Measurements from ENCODE around the gene ROR2. TPM values are rescaled to one million over a fixed set of nuclear protein-coding genes. Genes with fewer than 3 reads are reported as not detected.

ROR2 gene
- total and polyA plus RNA-seq, 2 donors (not counting 3 experiments of a cell fraction or from before 2014, with no cell fraction given): not detected

GRCh38 chr9:91896097-91896496 is 53.9 kb downstream of the ROR2 start:
- intact Hi-C loops (cut with micrococcal nuclease) (no loop called here), dilution Hi-C loops (cut with MboI; ENCODE audit: extremely low pct_ligation_motif_present, low sequenced_read_pairs) (no loop called here)
- Histone ChIP-seq H3K9me1 (replicated peaks; ENCODE audit: control insufficient read depth, extremely low read depth, insufficient read depth, low read length) (no peaks in the 10 kb centered on the region), H3K27ac (ENCODE audit: insufficient read depth, low read depth, low read length) (no peak overlapping the region), H3K4me1 (ENCODE audit: control insufficient read depth, extremely low read depth, insufficient read depth, low read length) (no peaks in the 10 kb centered on the region), H3K36me3 (ENCODE audit: control insufficient read depth in 2 of 2, extremely low read depth in 1 of 2, insufficient read depth in 2 of 2, low read length in 2 of 2) (no peaks in the 10 kb centered on the region), H3K79me2 (ENCODE audit: control insufficient read depth, insufficient read depth, low read length) (no peaks in the 10 kb centered on the region), H2AFZ (ENCODE audit: low read depth, low read length) (no peak overlapping the region), H4K20me1 (replicated peaks; ENCODE audit: control insufficient read depth, extremely low read depth, insufficient read depth, low read length) (no peaks in the 10 kb centered on the region), H3K9ac (replicated peaks; ENCODE audit: extremely low read depth, insufficient read depth, low read length) (no peak overlapping the region), H3K4me3 (replicated peaks in 1 of 3; ENCODE audit: insufficient read depth in 1 of 3, low read depth in 1 of 3, low read length in 3 of 3) (no peak overlapping the region), H3K9me3 (replicated peaks; ENCODE audit: control insufficient read depth, insufficient read depth, low read length) (no peaks in the 10 kb centered on the region), H3K4me2 (ENCODE audit: insufficient read depth, low read length) (no peak overlapping the region), H3K27me3 (ENCODE audit: control insufficient read depth in 2 of 2, insufficient read depth in 2 of 2, low read length in 2 of 2) (no peaks in the 10 kb centered on the region)
- no peak for FAIRE-seq
- POLR2A ChIA-PET: no interaction called here
- no peak for DNase-seq (ENCODE audit: low read depth, low spot score)
- TF ChIP-seq JUN (IDR thresholded peaks at IDR 0.05; ENCODE audit: borderline replicate concordance, insufficient read depth, insufficient read length, low read depth) (no peak), EZH2 (IDR thresholded peaks at IDR 0.05; ENCODE audit: borderline replicate concordance, low read depth, low read length, severe bottlenecking) (no peak), FOS (IDR thresholded peaks at IDR 0.05; ENCODE audit: borderline replicate concordance, insufficient read depth, low read length) (no peak)
- BruUV-seq (replicated peaks): no TSS peak
- CTCF ChIA-PET: no interaction called here

- no peaks in the 10 kb centered on the region for H3K79me2 ChIP-seq (ENCODE audit: control insufficient read depth, insufficient read depth, low read length)
- H3K27me3 ChIP-seq (ENCODE audit: control insufficient read depth in 2 of 2, insufficient read depth in 2 of 2, low read length in 2 of 2): no peaks in the 10 kb centered on the region
- H3K4me2 ChIP-seq (ENCODE audit: insufficient read depth, low read length): no peak overlapping the region
- no peak for DNase-seq (ENCODE audit: low read depth, low spot score)
- dilution Hi-C loops (cut with MboI; ENCODE audit: extremely low pct_ligation_motif_present, low sequenced_read_pairs): no loop called here
- H3K9me3 ChIP-seq (replicated peaks; ENCODE audit: control insufficient read depth, insufficient read depth, low read length): no peaks in the 10 kb centered on the region
- H3K27ac ChIP-seq (ENCODE audit: insufficient read depth, low read depth, low read length): no peak overlapping the region
- no peaks in the 10 kb centered on the region for H4K20me1 ChIP-seq (replicated peaks; ENCODE audit: control insufficient read depth, extremely low read depth, insufficient read depth, low read length)
- ChIA-PET POLR2A (no interaction called here), CTCF (no interaction called here)
- H3K36me3 ChIP-seq (ENCODE audit: control insufficient read depth in 2 of 2, extremely low read depth in 1 of 2, insufficient read depth in 2 of 2, low read length in 2 of 2): no peaks in the 10 kb centered on the region
- no peaks in the 10 kb centered on the region for H3K4me1 ChIP-seq (ENCODE audit: control insufficient read depth, extremely low read depth, insufficient read depth, low read length)
- H2AFZ ChIP-seq (ENCODE audit: low read depth, low read length): no peak overlapping the region
- no peak for TF ChIP-seq CTCF (IDR thresholded peaks at IDR 0.05; ENCODE audit: extremely low read depth in 1 of 2, insufficient read depth in 1 of 2, low read depth in 1 of 2, low read length in 2 of 2)
- TF ChIP-seq POLR2AphosphoS5 (IDR thresholded peaks at IDR 0.05; ENCODE audit: insufficient read depth, low read depth, low read length): no peak
- no peak for TF ChIP-seq GATA2 (IDR thresholded peaks at IDR 0.05; ENCODE audit: insufficient read depth, insufficient read length, low read depth, low read length)
- TF ChIP-seq MYC (IDR thresholded peaks at IDR 0.05; ENCODE audit: low read depth, low read length): no peak
- TF ChIP-seq JUN (IDR thresholded peaks at IDR 0.05; ENCODE audit: borderline replicate concordance, insufficient read depth, insufficient read length, low read depth): no peak
- TF ChIP-seq MAX (IDR thresholded peaks at IDR 0.05; ENCODE audit: insufficient read depth, insufficient read length): no peak
- no peak for TF ChIP-seq POLR2A (IDR thresholded peaks at IDR 0.05; ENCODE audit: low read depth, low read length)
- TF ChIP-seq EZH2 (IDR thresholded peaks at IDR 0.05; ENCODE audit: borderline replicate concordance, low read depth, low read length, severe bottlenecking): no peak
- no peak for TF ChIP-seq FOS (IDR thresholded peaks at IDR 0.05; ENCODE audit: borderline replicate concordance, insufficient read depth, low read length)
- no peak for FAIRE-seq
- no peak overlapping the region for H3K9ac ChIP-seq (replicated peaks; ENCODE audit: extremely low read depth, insufficient read depth, low read length)
- no TSS peak for BruUV-seq (replicated peaks)
- H3K4me3 ChIP-seq (replicated peaks in 1 of 3; ENCODE audit: insufficient read depth in 1 of 3, low read depth in 1 of 3, low read length in 3 of 3): no peak overlapping the region
- intact Hi-C loops (cut with micrococcal nuclease): no loop called here
- H3K9me1 ChIP-seq (replicated peaks; ENCODE audit: control insufficient read depth, extremely low read depth, insufficient read depth, low read length): no peaks in the 10 kb centered on the region
These were observed 55.5 kb downstream of the ROR2 start for GRCh38 chr9:91894536-91894935.

Data from endothelial cell of umbilical vein (primary cell).